ENCODE results near the gene CDK4. TPM values are rescaled to one million over a fixed set of nuclear protein-coding genes. Genes with fewer than 3 reads are reported as not detected.

CDK4 gene
- total RNA-seq, 1 donor from 2014 or later = 180 TPM

GRCh38 chr12:57769594-57769993 is 17.5 kb upstream of the CDK4 start:
- no peak overlapping the region for H3K27ac Mint-ChIP-seq
- peaks cover 5% of the 10 kb centered on the region for H3K27me3 Mint-ChIP-seq (ENCODE audit: low read depth)
- intact Hi-C loops (cut with micrococcal nuclease) = no loop called here
- peak overlapping the region; percentile 13 for H3K4me3 Mint-ChIP-seq (ENCODE audit: low read depth)
- no peak for DNase-seq (ENCODE audit: low spot score)
- peaks cover 16% of the 10 kb centered on the region for H3K4me1 Mint-ChIP-seq (ENCODE audit: low read depth)
- no peaks in the 10 kb centered on the region for H3K9me3 Mint-ChIP-seq
- H3K36me3 Mint-ChIP-seq (ENCODE audit: low read depth) = peaks cover 38% of the 10 kb centered on the region

GRCh38 chr12:57767876-57768275 is 15.8 kb upstream of the CDK4 start:
- no peak overlapping the region for H3K27ac Mint-ChIP-seq
- H3K36me3 Mint-ChIP-seq (ENCODE audit: low read depth) = peaks cover 49% of the 10 kb centered on the region

GRCh38 chr12:57767305-57767698 is 15.2 kb upstream of the CDK4 start:
- peaks cover 19% of the 10 kb centered on the region for H3K4me1 Mint-ChIP-seq (ENCODE audit: low read depth)
- intact Hi-C loops (cut with micrococcal nuclease) = no loop called here
- H3K4me3 Mint-ChIP-seq (ENCODE audit: low read depth) = no peak overlapping the region
- H3K27ac Mint-ChIP-seq = no peak overlapping the region
- no peak for DNase-seq (ENCODE audit: low spot score)
- H3K27me3 Mint-ChIP-seq (ENCODE audit: low read depth) = peaks cover 5% of the 10 kb centered on the region
- H3K36me3 Mint-ChIP-seq (ENCODE audit: low read depth) = peaks cover 54% of the 10 kb centered on the region
- H3K9me3 Mint-ChIP-seq = no peaks in the 10 kb centered on the region

More at GRCh38 chr12:57767876-57768275, 15.8 kb upstream of the CDK4 start:
- Mint-ChIP-seq H3K27me3 (ENCODE audit: low read depth) (peaks cover 5% of the 10 kb centered on the region), H3K4me3 (ENCODE audit: low read depth) (no peak overlapping the region), H3K4me1 (ENCODE audit: low read depth) (peaks cover 20% of the 10 kb centered on the region), H3K9me3 (no peaks in the 10 kb centered on the region)
- no peak for DNase-seq (ENCODE audit: low spot score)
- intact Hi-C loops (cut with micrococcal nuclease) = no loop called here

GRCh38 chr12:57766464-57767304 is 14.6 kb upstream of the CDK4 start, which contains the start of gene CYP27B1:
CYP27B1 (minus strand) TSS chr12:57767078; CDS start chr12:57767041, 37 bp downstream.
- Mint-ChIP-seq H3K9me3 (no peaks in the 10 kb centered on the region), H3K4me3 (ENCODE audit: low read depth) (peak within 1 kb of the TSS; percentile 87), H3K36me3 (ENCODE audit: low read depth) (peaks cover 52% of the 10 kb centered on the region), H3K27me3 (ENCODE audit: low read depth) (peaks cover 5% of the 10 kb centered on the region), H3K27ac (peak within 1 kb of the TSS; percentile 8), H3K4me1 (ENCODE audit: low read depth) (peaks cover 19% of the 10 kb centered on the region)
- no peak for DNase-seq (ENCODE audit: low spot score)
- intact Hi-C loops (cut with micrococcal nuclease) = no loop called here

- no peaks in the 10 kb centered on the region for H3K9me3 Mint-ChIP-seq
- peak overlapping the region; percentile 66 for H3K27ac Mint-ChIP-seq
- peaks cover 5% of the 10 kb centered on the region for H3K27me3 Mint-ChIP-seq (ENCODE audit: low read depth)
- H3K36me3 Mint-ChIP-seq (ENCODE audit: low read depth) = peaks cover 52% of the 10 kb centered on the region
- DNase-seq (ENCODE audit: low spot score) = no peak
- intact Hi-C loops (cut with micrococcal nuclease) = loop anchor here (1.0 kb wide), 1 partner anchor 14 kb away; the partner anchor contains the start of gene CDK4
- peaks cover 17% of the 10 kb centered on the region for H3K4me1 Mint-ChIP-seq (ENCODE audit: low read depth)
- peak overlapping the region; percentile 87 for H3K4me3 Mint-ChIP-seq (ENCODE audit: low read depth)
Observed at GRCh38 chr12:57765698-57766463, 13.8 kb upstream of the CDK4 start.

DNA sequence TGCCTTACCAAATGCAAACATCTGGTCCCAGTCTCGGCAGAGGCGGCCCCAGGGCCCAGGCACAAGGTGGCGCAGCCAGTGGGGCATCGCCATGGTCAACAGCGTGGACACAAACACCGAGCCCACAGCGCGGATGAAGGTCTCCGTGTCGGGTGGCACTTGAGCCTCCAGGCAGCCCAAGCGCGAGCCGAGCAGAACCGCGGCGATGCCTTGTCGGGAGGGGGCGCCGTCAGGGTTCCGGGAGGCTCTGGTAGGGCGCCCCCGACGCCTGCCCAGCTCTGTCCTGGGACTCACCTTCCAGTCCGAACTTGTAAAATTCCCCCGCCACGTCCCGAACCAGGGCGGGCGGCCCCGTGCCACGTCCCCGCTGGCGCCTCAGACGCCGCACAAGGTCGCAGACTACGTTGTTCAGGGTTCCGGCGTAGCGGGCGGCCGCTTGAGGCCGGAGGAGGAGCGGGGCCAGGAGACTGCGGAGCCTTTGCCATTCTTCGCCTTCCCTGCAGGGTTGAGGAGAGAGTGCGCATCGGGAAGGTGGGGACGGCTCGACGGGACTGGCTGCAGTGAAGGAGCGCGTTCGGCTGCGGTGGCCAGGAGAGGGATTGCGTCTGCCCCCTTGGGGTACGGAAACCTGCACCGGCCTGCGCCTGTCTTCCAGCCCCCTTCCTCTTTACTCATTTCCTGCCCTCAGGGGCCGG is 13.0 kb upstream of the CDK4 start:
- Mint-ChIP-seq H3K9me3 (no peaks in the 10 kb centered on the region), H3K4me3 (ENCODE audit: low read depth) (peak overlapping the region; percentile 87), H3K27me3 (ENCODE audit: low read depth) (peaks cover 5% of the 10 kb centered on the region), H3K27ac (peak overlapping the region; percentile 66), H3K4me1 (ENCODE audit: low read depth) (peaks cover 14% of the 10 kb centered on the region), H3K36me3 (ENCODE audit: low read depth) (peaks cover 49% of the 10 kb centered on the region)
- intact Hi-C loops (cut with micrococcal nuclease) = loop anchor here (1.0 kb wide), 1 partner anchor 13 kb away; the partner anchor contains the start of gene CDK4
- DNase-seq (ENCODE audit: low spot score) = no peak

DNA sequence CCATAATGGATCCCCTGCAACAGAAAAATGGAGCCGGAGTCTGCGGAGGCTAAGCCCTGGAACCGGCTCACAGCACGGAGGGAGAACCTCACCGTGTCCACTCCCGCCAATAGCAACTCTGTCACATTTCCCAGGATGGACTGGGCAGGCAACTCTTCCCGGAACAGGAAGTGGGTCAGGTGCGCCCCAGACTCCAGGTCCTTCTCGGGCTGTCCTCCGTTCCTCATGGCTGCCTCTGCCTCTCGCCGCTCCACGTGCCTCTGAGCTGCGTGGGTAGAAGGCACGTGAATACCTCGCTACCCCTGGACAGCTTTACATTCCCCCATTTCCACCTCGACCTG is 12.5 kb upstream of the CDK4 start:
- no peaks in the 10 kb centered on the region for H3K9me3 Mint-ChIP-seq
- DNase-seq (ENCODE audit: low spot score) = no peak
- peaks cover 5% of the 10 kb centered on the region for H3K27me3 Mint-ChIP-seq (ENCODE audit: low read depth)
- H3K36me3 Mint-ChIP-seq (ENCODE audit: low read depth) = peaks cover 49% of the 10 kb centered on the region
- no peak overlapping the region for H3K27ac Mint-ChIP-seq
- intact Hi-C loops (cut with micrococcal nuclease) = loop anchor here (1.0 kb wide), 1 partner anchor 12 kb away; the partner anchor contains the start of gene CDK4
- peaks cover 14% of the 10 kb centered on the region for H3K4me1 Mint-ChIP-seq (ENCODE audit: low read depth)
- H3K4me3 Mint-ChIP-seq (ENCODE audit: low read depth) = peak overlapping the region; percentile 87

- H3K27ac Mint-ChIP-seq = peak overlapping the region; percentile 60
- intact Hi-C loops (cut with micrococcal nuclease) = no loop called here
- no peaks in the 10 kb centered on the region for H3K9me3 Mint-ChIP-seq
- H3K4me1 Mint-ChIP-seq (ENCODE audit: low read depth) = peaks cover 17% of the 10 kb centered on the region
- peak overlapping the region; percentile 87 for H3K4me3 Mint-ChIP-seq (ENCODE audit: low read depth)
- no peak for DNase-seq (ENCODE audit: low spot score)
- H3K36me3 Mint-ChIP-seq (ENCODE audit: low read depth) = peaks cover 49% of the 10 kb centered on the region
- peaks cover 5% of the 10 kb centered on the region for H3K27me3 Mint-ChIP-seq (ENCODE audit: low read depth)
Observed at GRCh38 chr12:57763881-57764661, 12.0 kb upstream of the CDK4 start.

DNA sequence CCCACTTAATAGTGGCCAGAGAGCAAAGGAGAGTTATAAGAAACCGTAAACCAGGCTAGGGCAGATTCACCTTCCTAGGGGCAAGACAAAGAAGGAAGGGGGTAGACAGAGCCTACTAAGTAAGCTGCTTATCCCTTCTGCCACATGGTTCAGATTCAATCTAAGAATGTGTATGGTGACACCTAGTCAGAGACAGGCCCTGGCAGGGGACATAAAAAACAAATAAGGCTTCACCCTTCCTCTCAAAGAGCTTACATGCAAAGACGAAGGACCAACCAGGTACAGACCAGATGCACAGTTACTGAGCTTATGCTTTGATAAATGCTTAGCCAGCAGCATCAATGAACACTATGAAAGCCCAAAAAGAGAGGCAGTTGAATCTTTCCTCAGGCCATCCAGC is 10.4 kb upstream of the CDK4 start:
- intact Hi-C loops (cut with micrococcal nuclease) = no loop called here
- Mint-ChIP-seq H3K4me3 (ENCODE audit: low read depth) (no peak overlapping the region), H3K27me3 (ENCODE audit: low read depth) (peaks cover 5% of the 10 kb centered on the region), H3K9me3 (no peaks in the 10 kb centered on the region), H3K27ac (no peak overlapping the region), H3K4me1 (ENCODE audit: low read depth) (peaks cover 21% of the 10 kb centered on the region), H3K36me3 (ENCODE audit: low read depth) (peaks cover 43% of the 10 kb centered on the region)
- no peak for DNase-seq (ENCODE audit: low spot score)

- H3K27ac Mint-ChIP-seq = no peak overlapping the region
- H3K9me3 Mint-ChIP-seq = no peaks in the 10 kb centered on the region
- H3K4me1 Mint-ChIP-seq (ENCODE audit: low read depth) = peaks cover 25% of the 10 kb centered on the region
- intact Hi-C loops (cut with micrococcal nuclease) = no loop called here
- DNase-seq (ENCODE audit: low spot score) = no peak
- peaks cover 5% of the 10 kb centered on the region for H3K27me3 Mint-ChIP-seq (ENCODE audit: low read depth)
- no peak overlapping the region for H3K4me3 Mint-ChIP-seq (ENCODE audit: low read depth)
- peaks cover 49% of the 10 kb centered on the region for H3K36me3 Mint-ChIP-seq (ENCODE audit: low read depth)
Observed at GRCh38 chr12:57761391-57761998, 9.4 kb upstream of the CDK4 start.

- no peaks in the 10 kb centered on the region for H3K9me3 Mint-ChIP-seq
- peaks cover 49% of the 10 kb centered on the region for H3K36me3 Mint-ChIP-seq (ENCODE audit: low read depth)
- DNase-seq (ENCODE audit: low spot score) = no peak
- H3K27ac Mint-ChIP-seq = no peak overlapping the region
- peaks cover 26% of the 10 kb centered on the region for H3K4me1 Mint-ChIP-seq (ENCODE audit: low read depth)
- H3K4me3 Mint-ChIP-seq (ENCODE audit: low read depth) = no peak overlapping the region
- H3K27me3 Mint-ChIP-seq (ENCODE audit: low read depth) = peaks cover 2% of the 10 kb centered on the region
- intact Hi-C loops (cut with micrococcal nuclease) = no loop called here
Observed at GRCh38 chr12:57760347-57760982, 8.4 kb upstream of the CDK4 start.
